ENCODE results near the gene OPTC.

DNA sequence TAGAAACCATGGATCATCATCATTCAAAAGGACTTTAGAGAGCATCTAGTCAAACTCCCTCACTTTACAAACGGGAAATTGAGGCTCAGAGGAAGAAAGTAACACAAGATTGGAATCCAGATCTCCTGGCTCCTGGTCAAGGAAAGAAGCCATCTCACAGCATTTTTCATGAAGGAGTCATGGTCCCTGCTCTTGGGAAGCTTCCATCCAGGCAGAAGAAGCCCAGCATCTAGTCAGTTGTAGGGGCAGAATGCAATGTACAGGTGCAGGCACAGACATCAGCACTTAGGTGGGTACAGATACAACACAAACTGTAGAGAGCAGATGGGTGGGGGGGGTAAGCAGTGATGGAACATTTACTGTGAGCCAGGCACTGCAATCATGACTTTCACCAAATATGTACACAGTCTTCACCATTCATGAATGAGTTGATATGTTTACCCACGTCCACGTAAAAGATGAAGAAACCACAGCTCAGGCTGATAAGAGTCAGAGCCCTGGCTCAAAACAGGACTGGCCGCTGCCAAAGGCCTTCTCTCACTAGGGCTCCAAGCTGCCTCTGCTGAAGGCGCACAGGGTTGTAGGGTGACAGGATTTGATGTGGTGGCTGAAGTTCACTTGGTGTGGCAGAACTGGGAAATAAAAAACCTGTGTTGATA, 44.0 kb downstream of the OPTC start:
- TF ChIP-seq, protein P1, sequence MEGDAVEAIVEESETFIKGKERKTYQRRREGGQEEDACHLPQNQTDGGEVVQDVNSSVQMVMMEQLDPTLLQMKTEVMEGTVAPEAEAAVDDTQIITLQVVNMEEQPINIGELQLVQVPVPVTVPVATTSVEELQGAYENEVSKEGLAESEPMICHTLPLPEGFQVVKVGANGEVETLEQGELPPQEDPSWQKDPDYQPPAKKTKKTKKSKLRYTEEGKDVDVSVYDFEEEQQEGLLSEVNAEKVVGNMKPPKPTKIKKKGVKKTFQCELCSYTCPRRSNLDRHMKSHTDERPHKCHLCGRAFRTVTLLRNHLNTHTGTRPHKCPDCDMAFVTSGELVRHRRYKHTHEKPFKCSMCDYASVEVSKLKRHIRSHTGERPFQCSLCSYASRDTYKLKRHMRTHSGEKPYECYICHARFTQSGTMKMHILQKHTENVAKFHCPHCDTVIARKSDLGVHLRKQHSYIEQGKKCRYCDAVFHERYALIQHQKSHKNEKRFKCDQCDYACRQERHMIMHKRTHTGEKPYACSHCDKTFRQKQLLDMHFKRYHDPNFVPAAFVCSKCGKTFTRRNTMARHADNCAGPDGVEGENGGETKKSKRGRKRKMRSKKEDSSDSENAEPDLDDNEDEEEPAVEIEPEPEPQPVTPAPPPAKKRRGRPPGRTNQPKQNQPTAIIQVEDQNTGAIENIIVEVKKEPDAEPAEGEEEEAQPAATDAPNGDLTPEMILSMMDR (IDR thresholded peaks at IDR 0.05; ENCODE audit: insufficient read depth, low read depth, low read length), result no peak
- no peak for TF ChIP-seq EZH2 (IDR thresholded peaks at IDR 0.05; ENCODE audit: insufficient read depth, low read length)
